ENCODE data around the gene REEP5. TPM values are rescaled to one million over a fixed set of nuclear protein-coding genes. Genes with fewer than 3 reads are reported as not detected.
A peak's percentile ranks its signal among the peaks of the same experiment; 100 is the strongest.

REEP5 gene
- total and polyA plus RNA-seq, 12 donors = 90.2 to 169 (median 132) TPM

- 94 to 96% methylated on average over 4 of the region's 4 CpGs for WGBS, 2 donors
- DNase-seq = no peak
- no peaks in the 10 kb centered on the region for H3K9me3 ChIP-seq
- ATAC-seq = no peak
- TF ChIP-seq CTCF (IDR thresholded peaks at IDR 0.05) = no peak
- intact Hi-C loops (cut with DNase I) = no loop called here
- no peaks in the 10 kb centered on the region for H3K27me3 ChIP-seq
- H3K4me1 ChIP-seq = peaks cover 0 to 27% (median 17%) of the 10 kb centered on the region in 9 donors
- no peak overlapping the region for H3K4me3 ChIP-seq
- H3K36me3 ChIP-seq = peaks cover 0 to 100% (median 48%) of the 10 kb centered on the region in 9 donors
- H3K27ac ChIP-seq = no peak overlapping the region
Observed at GRCh38 chr5:112886975-112887374, 35.1 kb downstream of the REEP5 start.

DNA sequence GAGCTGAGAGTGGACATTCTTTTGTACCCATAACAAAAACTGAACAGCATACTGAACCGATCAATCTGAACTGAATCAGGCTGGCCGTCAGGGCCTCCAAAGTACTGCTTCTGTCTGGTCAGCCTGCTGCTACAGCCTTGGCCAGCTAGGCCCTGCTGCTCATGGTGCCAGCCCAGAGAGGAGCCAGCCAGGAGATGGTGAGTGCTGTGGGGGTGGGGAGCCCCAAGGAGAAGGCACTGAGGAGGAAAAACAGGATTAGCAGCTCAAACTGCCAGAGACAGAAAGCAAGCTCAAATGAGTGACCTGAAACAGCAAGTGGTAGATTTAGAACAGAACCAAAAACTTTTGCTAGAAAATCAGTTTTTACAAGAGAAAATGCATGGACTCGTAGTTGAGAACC is 37.0 kb downstream of the REEP5 start:
- TF ChIP-seq CTCF (IDR thresholded peaks at IDR 0.05) = no peak
- 78 to 92% methylated on average over 3 of the region's 3 CpGs for WGBS, 2 donors
- Histone ChIP-seq H3K4me3 (no peak overlapping the region), H3K36me3 (peaks cover 0 to 100% (median 47%) of the 10 kb centered on the region in 9 donors), H3K4me1 (peaks cover 0 to 35% (median 17%) of the 10 kb centered on the region in 9 donors), H3K9me3 (no peaks in the 10 kb centered on the region), H3K27me3 (no peaks in the 10 kb centered on the region), H3K27ac (peak overlapping the region in 1 of 10 donors; percentile 14)
- intact Hi-C loops (cut with DNase I) = no loop called here
- DNase-seq (peak in 1 of 2 donors; percentile 28), ATAC-seq (peak in 2 of 8 donors; percentile 45 to 57)

GRCh38 chr5:112883192-112883591 is 38.8 kb downstream of the REEP5 start:
- 43 to 53% methylated on average over 2 of the region's 2 CpGs for WGBS, 2 donors
- DNase-seq (no peak), ATAC-seq (peak in 2 of 8 donors; percentile 21 to 31)
- Histone ChIP-seq H3K4me1 (peaks cover 0 to 52% (median 20%) of the 10 kb centered on the region in 9 donors), H3K27ac (peak overlapping the region in 1 of 10 donors; percentile 1), H3K27me3 (no peaks in the 10 kb centered on the region), H3K9me3 (no peaks in the 10 kb centered on the region), H3K4me3 (no peak overlapping the region), H3K36me3 (peaks cover 0 to 99% (median 49%) of the 10 kb centered on the region in 9 donors)
- TF ChIP-seq CTCF (IDR thresholded peaks at IDR 0.05) = no peak
- intact Hi-C loops (cut with DNase I) = no loop called here

GRCh38 chr5:112880219-112880964 is 41.6 kb downstream of the REEP5 start:
- Histone ChIP-seq H3K4me1 (peaks cover 0 to 59% (median 23%) of the 10 kb centered on the region in 9 donors), H3K9me3 (no peaks in the 10 kb centered on the region), H3K36me3 (peaks cover 0 to 99% (median 42%) of the 10 kb centered on the region in 9 donors), H3K27me3 (no peaks in the 10 kb centered on the region), H3K27ac (peak overlapping the region in 1 of 10 donors; percentile 2), H3K4me3 (no peak overlapping the region)
- 67 to 91% methylated on average over 2 of the region's 2 CpGs for WGBS, 2 donors
- intact Hi-C loops (cut with DNase I) = no loop called here
- ATAC-seq = peak in 7 of 8 donors; percentile 23 to 69 (median 37)
- TF ChIP-seq CTCF (IDR thresholded peaks at IDR 0.05) = no peak
- DNase-seq = no peak

All from heart right ventricle (tissue), 16 donors.